ENCODE measurements around the gene ZNF566.

The ZNF566 gene

GRCh38 chr19:36441339-36441738 lies 48.0 kb downstream of the ZNF566 start:
- no peak for DNase-seq (ENCODE audit: low spot score)

GRCh38 chr19:36436531-36436930 lies 52.8 kb downstream of the ZNF566 start:
- peak; percentile 38 for DNase-seq (ENCODE audit: low spot score)

GRCh38 chr19:36423925-36424324 lies 65.4 kb downstream of the ZNF566 start:
- no peak for DNase-seq (ENCODE audit: low spot score)

- no peak for DNase-seq (ENCODE audit: low spot score)
Measured at GRCh38 chr19:36421749-36422481, 67.4 kb downstream of the ZNF566 start.

- no peak for DNase-seq (ENCODE audit: low spot score)
Measured at GRCh38 chr19:36420961-36421748, 68.2 kb downstream of the ZNF566 start.

- peak; percentile 98 for DNase-seq (ENCODE audit: low spot score)
Measured at GRCh38 chr19:36418287-36419001, 70.9 kb downstream of the ZNF566 start, which contains the start of gene ZFP82. TSS of gene ZFP82 (minus strand) at chr19:36418644. CDS start at chr19:36409789, 8,855 bp downstream.

- peak; percentile 41 for DNase-seq (ENCODE audit: low spot score)
Measured at GRCh38 chr19:36417752-36418286, 71.5 kb downstream of the ZNF566 start.

GRCh38 chr19:36409841-36410240 lies 79.5 kb downstream of the ZNF566 start:
- no peak for DNase-seq (ENCODE audit: low spot score)

GRCh38 chr19:36408101-36408500 lies 81.3 kb downstream of the ZNF566 start:
- no peak for DNase-seq (ENCODE audit: low spot score)

GRCh38 chr19:36404498-36404897 lies 84.9 kb downstream of the ZNF566 start:
- no peak for DNase-seq (ENCODE audit: low spot score)

- no peak for DNase-seq (ENCODE audit: low spot score)
Measured at GRCh38 chr19:36401475-36401874, 87.9 kb downstream of the ZNF566 start.

- DNase-seq (ENCODE audit: low spot score): no peak
Measured at GRCh38 chr19:36398571-36398970, 90.8 kb downstream of the ZNF566 start.

Measured in D341Med (cell line).